H1 (cell line): ENCODE results near the gene EGFLAM. TPM values are rescaled to one million over a fixed set of nuclear protein-coding genes. Genes with fewer than 3 reads are reported as not detected.

Source experiments
- BACH1 ChIP-seq: IDR thresholded peaks from 2 replicates; pipeline ENCODE4 v1.6.1; 2012; ENCODE audit warnings: low read length, improper control_type of control experiment
- EGR1 ChIP-seq: IDR thresholded peaks from 2 replicates; pipeline ENCODE4 v1.6.1; 2011; ENCODE audit warnings: low read depth, low read length, borderline replicate concordance
- FOSL1 ChIP-seq: IDR thresholded peaks from 2 replicates; pipeline ENCODE4 v1.6.1; 2011; ENCODE audit warnings: mild to moderate bottlenecking, low read depth, low read length, moderate library complexity; ENCODE audit not compliant: insufficient read depth
- MAFK ChIP-seq: IDR thresholded peaks from 2 replicates; pipeline ENCODE4 v1.6.1; 2012; ENCODE audit warnings: low read depth, mild to moderate bottlenecking, improper control_type of control experiment, low read length
- TAF7 ChIP-seq: optimal IDR thresholded peaks from 2 replicates; pipeline ENCODE3; 2011; ENCODE audit warnings: low read depth, mild to moderate bottlenecking, inconsistent platforms, low read length, moderate library complexity, borderline replicate concordance
- polyA plus RNA-seq, 7 experiments: library from polyadenylated mRNA; depleted of rRNA in 3 of 7; stranded (reverse) in 5 of 7; unstranded in 2 of 7; fragments of >200 nt in 5 of 7; fragments of 200-250 nt in 2 of 7; gene quantifications; 1 replicate in 5 of 7; 2 replicates in 1 of 7; 4 replicates in 1 of 7; pipeline versions ENCODE4 v1.2.1 to v1.2.3, GENCODE V29; 2011 to 2013; ENCODE audit warnings: missing spikeins in 2 of 7, mixed read lengths in 2 of 7
- total RNA-seq: library from RNA; stranded (reverse); fragmentation: NEBNext Ultra II Directional; extraction: Animal tissue kit (Norgen Biotek cat#: 25700); gene quantifications from 2 replicates; pipeline ENCODE4 v1.2.1, GENCODE V29; 2021
- TF ChIP-seq, protein P1 (sequence below): IDR thresholded peaks from 2 replicates; pipeline ENCODE4 v1.6.1; 2012; ENCODE audit warnings: inconsistent platforms

EGFLAM gene
- total and polyA plus RNA-seq, 2 of the 8 experiments (the other 6 are each of a cell fraction or from before 2014, with no cell fraction given), result 0.20 to 0.24 TPM

DNA sequence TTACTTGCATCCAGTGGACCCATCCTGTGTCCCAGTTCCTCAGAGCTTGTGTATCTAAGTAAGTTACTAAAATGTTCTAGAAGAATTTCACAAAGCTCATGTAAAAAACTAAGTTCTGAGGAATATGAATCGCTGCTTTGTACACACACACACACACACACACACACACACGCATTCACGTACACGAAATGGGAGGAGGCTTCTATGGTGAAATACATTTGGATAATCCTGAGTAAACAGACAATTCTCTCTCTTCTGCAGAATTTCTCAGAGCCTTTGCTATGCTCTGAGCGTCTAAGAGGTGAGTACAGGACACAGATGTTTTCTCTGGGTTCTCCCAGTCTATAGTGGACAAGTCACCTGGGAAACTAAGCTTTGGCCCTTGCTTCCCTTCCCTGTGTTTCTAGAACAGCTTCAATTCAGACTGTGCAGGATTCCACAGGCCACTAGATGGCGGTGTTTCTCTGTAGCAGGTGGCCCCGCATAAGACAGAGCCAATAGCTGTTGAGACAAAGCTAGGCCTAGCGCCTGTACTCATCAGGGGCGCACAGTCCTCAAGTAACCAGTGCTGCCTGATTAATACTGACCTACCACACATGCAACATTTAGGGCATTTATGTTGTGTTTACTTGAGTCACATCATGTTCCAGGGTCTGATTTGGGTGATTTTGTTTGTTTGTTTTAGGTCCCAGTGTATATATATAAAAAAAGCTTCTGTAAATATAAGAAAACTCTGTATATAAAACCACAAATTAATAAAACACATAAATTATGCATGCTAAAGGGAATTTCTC, 183.3 kb downstream of the EGFLAM start (continued):
- TF ChIP-seq, protein P1, sequence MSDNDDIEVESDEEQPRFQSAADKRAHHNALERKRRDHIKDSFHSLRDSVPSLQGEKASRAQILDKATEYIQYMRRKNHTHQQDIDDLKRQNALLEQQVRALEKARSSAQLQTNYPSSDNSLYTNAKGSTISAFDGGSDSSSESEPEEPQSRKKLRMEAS, result 0 out of 2 replicates have a peak, but pooled peaks have one; percentile 36
- TF ChIP-seq MAFK (no peak), FOSL1 (no peak), EGR1 (no peak), TAF7 (no peak), BACH1 (no peak)
